ENCODE measurements around the gene UAP1.
"Not testable (repeated sequence)": the region's sequence is repeated elsewhere in the genome, so short reads cannot be mapped to it uniquely, and the experiment has no call there.

UAP1 gene

GRCh38 chr1:162566870-162567269 is 5.3 kb downstream of the UAP1 start:
- no peak for DNase-seq

DNA sequence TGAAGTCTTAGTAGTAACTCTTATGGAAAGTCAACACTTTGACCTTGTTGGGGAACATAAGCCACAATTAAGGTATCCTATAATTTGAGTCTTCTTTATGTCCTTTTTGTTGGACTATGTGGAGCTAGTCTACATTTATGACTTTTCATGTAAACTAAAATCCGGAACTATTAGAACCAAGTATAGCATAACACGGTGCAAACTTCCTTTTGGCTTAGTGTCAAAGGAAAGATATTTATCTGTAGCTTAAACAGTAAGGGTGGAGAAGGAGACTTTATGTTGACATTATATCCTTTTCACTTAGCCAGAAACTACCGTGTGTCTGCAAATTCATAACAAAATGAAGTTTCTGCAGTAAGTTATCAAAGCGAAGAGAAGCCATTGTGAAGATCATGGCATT is 7.3 kb downstream of the UAP1 start:
- no peak for DNase-seq

DNA sequence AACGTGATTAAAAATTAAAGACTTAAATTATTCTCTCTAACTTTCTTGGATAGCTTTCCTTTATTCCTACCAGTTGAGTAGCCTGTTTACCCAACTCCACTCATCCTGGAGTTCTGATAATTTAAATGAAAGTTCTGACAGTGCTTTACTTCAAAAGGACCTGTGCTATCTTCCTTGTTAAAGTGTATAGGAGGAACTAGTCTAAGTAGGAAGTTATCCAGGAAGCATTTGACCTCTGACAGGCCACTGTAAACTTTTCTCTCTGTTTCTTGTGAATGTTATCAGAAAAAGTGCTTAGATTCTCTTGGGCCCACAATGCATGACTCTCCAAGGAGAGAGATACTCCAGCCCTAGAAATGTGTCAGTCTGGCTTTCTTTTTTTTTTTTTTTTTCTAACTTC is 9.2 kb downstream of the UAP1 start:
- no peak for DNase-seq

DNA sequence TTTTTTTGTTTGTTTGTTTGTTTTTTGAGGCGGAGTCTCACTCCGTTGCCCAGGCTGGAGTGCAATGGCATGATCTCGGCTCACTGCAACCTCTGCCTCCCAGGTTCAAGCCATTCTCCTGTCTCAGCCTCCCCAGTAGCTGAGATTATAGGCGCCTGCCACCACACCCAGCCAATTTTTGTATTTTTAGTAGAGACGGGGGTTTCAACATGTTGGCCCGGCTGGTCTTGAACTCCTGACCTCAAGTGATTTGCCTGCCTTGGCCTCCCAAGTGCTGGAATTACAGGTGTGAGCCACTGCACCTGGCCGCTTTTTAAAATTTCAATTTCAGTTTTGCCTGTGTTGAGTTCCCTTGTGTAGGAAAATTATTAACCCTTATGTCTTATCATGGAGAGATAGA is 9.6 kb downstream of the UAP1 start:
- DNase-seq, result not testable (repeated sequence)

DNA sequence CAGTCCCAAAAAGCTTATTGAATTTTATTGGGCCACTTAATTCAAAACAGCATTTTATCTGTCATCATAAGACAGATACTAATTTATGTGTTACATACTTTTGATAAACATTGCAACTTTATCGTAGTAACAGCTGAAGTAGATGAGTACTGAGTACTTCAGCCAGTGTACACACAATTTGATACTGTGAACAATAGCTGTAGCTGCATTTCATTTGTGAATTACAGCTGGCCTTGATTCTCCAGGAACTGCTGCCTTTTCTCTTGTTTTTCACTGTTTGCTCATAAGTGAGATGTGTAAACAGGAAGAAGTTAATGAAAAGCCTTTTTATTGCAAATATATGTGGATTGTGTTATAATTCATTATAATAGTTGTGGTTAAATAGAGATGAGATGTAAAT is 10.2 kb downstream of the UAP1 start:
- no peak for DNase-seq

- no peak for DNase-seq
These were observed 11.6 kb downstream of the UAP1 start for GRCh38 chr1:162573136-162573535.

- no peak for DNase-seq
These were observed 16.7 kb downstream of the UAP1 start for GRCh38 chr1:162578071-162578700.

DNA sequence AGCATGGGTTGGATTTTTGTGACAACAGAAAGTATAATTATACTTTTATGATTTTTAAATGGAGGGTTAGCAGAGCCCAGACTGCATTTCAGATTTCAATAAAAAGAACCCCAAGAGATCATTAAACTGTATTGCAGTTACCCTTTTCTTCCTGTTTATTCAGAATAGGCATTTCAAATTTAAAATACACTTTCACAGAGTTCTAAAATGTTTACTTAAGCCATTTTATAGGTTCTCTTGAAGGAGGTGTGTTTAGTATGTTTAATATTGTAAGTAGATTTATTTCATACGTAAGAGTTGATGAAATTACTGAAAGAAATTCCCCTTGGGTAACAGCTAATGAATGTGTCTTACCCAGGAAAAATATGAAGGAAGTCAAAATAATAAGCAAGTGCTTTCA is 17.4 kb downstream of the UAP1 start:
- no peak for DNase-seq

- no peak for DNase-seq
These were observed 18.8 kb downstream of the UAP1 start for GRCh38 chr1:162580308-162580707.

DNA sequence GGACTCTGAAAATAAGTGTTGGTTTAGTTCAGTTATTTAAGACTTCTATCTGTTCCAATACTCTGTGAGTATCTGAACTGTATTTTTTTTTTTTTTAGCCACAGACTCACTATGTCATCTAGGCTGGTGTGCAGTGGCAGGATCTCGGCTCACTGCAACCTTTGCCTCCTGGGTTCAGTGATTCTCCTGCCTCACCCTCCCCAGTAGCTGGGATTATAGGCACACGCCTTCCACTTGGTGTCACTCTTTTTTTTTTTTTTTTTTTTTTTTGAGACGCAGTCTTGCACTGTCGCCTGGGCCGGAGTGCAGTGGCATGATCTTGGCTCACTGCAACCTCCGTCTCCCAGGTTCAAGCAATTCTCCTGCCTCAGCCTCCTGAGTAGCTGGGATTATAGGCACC is 21.4 kb downstream of the UAP1 start:
- DNase-seq, result not testable (repeated sequence)

- not testable (repeated sequence) for DNase-seq
These were observed 23.6 kb downstream of the UAP1 start for GRCh38 chr1:162585101-162585500.

DNA sequence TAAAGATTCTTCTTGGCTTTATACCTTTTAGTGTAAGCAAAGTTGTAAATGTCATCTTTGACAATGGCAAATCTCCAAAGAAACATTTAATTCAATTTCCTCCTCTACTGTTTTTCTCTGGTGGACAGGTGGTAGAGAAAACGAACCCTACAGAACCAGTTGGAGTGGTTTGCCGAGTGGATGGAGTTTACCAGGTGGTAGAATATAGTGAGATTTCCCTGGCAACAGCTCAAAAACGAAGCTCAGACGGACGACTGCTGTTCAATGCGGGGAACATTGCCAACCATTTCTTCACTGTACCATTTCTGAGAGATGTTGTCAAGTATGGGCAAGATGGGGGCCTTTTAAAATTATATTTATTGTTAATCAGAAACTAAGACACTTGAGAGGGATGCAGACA is 25.8 kb downstream of the UAP1 start:
- DNase-seq, result no peak

DNA sequence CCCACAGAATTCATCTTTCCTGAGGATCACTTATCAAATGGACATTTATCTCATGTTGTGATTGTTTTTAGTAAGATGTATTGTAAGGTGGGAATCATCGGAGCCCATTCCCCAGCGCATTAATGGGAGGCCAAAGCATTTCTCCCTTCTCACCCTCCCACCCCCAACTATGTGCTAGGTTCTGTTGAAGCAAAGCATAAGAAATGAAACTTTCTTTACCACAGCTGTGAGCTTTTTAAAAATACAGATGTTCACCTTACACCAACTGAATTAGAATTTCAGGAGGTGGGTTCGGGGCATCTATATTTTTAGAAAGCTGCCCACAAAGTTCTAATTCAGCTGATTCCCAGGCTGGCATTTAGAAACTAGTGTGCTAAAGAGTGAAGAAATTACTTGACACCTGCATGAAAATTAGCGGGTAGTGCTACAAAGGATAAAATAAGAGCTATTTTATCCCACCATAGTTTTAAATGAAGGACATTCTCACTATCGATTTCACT is 26.3 kb downstream of the UAP1 start:
- no peak for DNase-seq

- DNase-seq, result no peak
These were observed 28.6 kb downstream of the UAP1 start for GRCh38 chr1:162590101-162590500.

DNA sequence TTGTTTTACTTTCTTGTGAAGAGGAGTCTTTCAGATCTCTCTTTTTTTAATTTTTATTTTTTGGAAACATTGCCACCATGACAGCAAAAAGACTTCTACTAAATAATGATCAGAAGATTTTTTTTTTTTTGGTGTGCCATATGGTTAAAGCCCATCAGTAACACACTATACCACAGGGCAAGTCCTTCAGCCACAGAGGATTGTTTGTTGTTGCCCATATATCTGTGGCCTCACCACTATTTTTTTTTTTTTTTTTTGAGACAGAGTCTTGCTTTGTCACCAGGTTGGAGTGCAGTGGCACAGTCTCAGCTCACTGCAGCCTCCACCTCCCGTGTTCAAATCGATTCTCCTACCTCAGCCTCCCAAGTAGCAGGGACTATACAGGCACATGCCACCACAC is 29.2 kb downstream of the UAP1 start:
- DNase-seq, result no peak

DNA sequence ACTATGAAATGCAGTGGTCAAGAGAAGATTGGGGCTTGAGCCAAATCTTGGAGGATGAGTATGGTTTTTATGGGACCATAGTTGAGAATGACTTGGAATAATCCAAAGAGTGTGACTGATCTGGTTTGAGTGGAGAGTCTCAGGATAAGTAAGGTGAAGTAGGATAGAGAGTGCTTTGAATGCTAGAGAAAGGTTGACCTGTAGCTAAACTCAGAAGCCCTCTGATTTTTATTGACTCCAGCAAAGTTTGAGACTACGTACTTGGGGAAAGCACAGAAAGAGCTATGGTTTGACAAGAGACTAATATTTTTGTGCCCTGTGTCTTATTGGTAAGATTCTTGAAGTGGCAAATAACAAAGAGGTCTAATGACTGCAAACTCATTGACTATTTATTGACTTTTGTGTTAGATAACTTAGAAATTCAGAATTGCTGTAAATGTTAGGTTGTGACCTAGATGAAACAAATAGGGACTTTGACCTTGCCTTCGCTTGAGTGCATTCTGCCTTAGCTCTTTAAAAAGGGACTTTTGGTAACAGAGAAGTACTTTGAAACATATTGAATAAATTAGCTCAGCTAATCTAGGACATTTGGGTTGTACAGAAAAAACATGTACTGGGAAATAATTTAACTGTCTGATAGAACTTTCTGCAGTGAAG is 35.1 kb downstream of the UAP1 start:
- no peak for DNase-seq

DNA sequence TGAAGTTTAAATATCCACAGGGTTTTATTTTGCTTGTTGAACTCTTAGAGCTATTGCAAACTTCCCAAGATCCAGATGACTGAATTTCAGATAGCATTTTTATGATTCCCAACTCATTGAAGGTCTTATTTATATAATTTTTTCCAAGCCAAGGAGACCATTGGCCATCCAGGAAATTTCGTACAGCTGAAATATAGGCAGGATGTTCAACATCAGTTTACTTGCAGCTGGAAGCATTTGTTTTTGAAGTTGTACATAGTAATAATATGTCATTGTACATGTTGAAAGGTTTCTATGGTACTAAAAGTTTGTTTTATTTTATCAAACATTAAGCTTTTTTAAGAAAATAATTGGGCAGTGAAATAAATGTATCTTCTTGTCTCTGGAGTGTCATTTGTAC is 37.9 kb downstream of the UAP1 start:
- no peak for DNase-seq

- DNase-seq, result not testable (repeated sequence)
These were observed 41.6 kb downstream of the UAP1 start for GRCh38 chr1:162603117-162603516.

DNA sequence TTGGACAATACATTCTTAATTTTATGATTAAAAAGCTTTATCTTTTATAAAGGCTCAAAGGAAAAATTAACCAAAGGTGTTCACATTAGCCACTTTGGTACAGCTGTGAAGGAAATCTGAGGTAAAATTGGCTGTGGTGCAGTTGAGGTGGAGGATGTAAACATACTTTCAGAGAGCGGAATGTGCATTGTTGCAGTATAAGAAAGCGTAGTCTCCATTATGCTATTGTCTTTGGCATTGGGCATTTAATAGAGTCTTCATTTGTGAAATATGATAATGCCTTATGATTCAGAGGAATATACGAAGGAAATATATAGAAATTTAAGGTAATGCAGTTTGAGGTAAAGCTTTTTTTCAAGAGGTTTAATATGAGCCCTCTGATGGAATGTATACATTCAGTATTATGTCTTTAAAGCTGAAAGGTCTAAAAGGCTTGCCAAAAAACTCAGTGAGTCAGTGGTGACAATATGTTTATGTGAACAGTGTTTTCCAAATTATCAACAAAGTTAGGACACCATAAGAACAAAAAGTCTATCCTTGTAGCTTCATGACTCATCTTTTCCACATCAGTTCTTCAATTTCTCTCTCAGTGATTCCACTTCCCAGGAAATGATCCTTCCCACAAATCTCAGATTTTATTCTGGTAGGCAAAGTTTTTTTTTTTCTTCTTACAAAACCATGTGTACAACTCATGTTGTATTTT is 43.9 kb downstream of the UAP1 start:
- DNase-seq, result peak; percentile 85

DNA sequence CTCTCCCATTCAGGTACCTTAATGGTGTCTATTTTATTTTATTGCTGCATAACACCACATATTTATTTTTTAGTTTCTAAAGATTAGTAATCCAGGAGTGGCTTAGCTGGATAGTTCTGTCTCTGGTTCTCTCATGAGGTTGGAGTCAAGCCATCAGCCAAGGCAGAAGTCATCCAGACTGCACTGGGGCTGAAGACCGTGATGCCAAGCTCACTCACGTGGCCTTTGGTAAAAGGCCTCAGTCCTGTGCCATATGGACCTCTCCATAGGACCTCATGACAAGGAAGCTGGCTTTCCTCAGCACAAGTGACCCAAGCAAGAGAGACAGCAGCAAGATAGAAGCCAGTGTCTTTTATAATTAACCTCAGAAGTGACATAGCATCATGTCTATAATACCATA is 47.8 kb downstream of the UAP1 start:
- DNase-seq, result no peak

DNA sequence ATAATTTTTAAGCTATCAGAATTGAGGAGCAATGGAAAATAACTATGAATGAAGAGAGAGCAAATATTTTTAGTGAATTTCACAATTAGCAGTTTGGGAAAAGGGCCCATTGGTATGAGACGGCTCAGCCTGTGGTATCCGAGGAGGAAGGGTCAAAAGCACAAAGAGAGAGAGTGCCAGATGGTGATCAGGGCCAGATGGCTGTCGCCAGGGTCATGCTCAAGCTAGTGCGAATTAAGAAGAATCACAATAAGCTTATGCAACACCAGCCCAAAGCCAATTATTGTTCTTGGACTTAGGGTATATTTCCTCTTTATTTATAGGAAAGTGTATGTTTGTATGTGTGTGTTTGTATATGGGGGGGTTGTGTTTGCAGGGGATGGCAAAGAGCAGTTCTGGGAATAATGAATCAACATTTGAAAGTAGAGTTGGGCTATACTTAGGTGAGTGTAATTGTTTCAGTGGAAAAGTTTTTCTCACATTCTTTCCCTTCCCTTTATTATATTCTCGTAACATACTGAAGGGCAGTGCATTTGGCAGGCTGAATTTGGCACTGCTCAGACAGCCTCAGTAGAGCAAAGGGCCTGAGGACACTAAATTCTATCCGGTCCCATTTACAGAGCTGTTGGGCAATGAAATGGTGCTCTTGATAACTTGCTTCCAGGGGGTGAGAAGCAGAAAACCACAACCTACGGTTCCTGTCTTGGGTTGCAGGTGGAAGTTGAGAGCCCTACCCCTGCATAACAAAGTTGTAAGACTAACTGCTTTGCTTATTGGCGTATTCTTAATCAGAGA is 51.3 kb downstream of the UAP1 start:
- DNase-seq, result no peak

DNA sequence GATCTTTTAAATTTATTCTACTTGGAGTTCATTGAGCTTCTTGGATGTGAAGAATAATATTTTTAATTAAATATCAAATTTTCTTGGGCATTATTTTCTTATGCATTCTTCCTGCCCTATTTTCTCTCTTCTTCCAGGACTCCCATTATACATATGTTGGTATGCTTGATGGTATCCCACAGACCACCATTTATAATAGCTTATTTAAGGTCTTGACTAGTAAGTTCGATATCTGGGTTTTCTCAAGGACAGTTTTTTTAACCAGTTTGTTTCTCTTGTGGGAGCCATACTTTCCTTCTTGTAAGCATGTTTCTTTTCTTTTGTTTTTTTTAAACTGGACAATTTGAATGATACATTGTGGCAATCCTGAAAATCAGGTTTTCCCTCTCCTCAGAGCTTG is 55.3 kb downstream of the UAP1 start:
- DNase-seq, result no peak

DNA sequence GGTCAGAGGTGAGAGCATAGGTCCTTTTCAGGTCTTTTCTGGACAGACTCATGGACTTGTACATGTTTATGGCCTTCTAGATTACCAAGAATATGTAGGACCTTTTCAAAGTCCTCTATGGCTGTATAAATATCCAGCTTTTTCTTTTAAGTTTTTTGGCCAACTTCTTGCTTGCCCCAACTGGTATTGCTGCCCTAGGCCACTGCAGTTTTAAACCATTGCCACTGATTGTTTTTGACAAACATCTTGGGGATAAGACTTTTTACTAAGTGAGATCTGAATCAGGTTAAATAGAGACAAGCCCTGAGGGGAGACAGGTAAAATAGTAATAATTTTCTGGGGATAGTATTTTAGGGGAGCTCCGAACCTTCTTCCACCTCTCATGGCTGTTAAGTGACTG is 56.0 kb downstream of the UAP1 start:
- no peak for DNase-seq

Data from amniotic stem cell (primary cell).